Coronary artery (tissue), 2 donors: ENCODE measurements around the gene SAP25.
"Not testable (repeated sequence)": the region's sequence is repeated elsewhere in the genome, so short reads cannot be mapped to it uniquely, and the experiment has no call there.

Experiments used
- DNase-seq: peaks from one replicate; pipeline ENCODE4 v3.0.0-alpha.2; 2017; ENCODE audit warnings: low spot score
- H3K27ac ChIP-seq, 2 donors: fragments of 200-600 bp; sonication (generic); one replicate each; pipeline ENCODE4 v1.5.1; 2016 to 2019
- H3K4me3 ChIP-seq: fragments of 200-600 bp; sonication (generic); 2 replicates; pipeline ENCODE4 v1.5.1; 2016; ENCODE audit warnings: mild to moderate bottlenecking, moderate library complexity
- TF ChIP-seq, protein P1 (sequence below): fragments of 200-600 bp; sonication (generic); IDR thresholded peaks from one replicate; pipeline ENCODE4 v1.5.1; 2019; ENCODE audit warnings: antibody characterized with exemption

The SAP25 gene

DNA sequence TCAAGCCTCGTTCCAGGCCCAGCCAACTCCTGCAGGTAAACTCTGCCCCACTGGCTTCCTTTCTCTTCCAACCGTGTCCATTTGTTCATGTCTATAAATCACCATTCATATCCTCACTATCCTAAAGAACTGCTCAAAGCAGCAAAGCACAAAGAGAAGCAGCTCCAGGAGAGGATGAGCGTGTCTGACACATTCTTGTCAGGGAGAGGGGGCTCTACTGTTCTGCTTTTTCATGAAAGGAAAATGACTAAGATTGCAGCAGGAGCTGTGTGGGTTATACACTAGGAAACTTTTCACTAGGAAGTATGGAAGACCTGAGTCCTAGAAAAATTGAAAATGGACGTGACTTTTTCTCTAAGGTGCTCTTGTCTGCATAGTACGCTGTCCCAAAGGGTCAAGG is 18.0 kb downstream of the SAP25 start:
- Histone ChIP-seq H3K27ac (no peak overlapping the region), H3K4me3 (no peak overlapping the region)
- TF ChIP-seq, protein P1, sequence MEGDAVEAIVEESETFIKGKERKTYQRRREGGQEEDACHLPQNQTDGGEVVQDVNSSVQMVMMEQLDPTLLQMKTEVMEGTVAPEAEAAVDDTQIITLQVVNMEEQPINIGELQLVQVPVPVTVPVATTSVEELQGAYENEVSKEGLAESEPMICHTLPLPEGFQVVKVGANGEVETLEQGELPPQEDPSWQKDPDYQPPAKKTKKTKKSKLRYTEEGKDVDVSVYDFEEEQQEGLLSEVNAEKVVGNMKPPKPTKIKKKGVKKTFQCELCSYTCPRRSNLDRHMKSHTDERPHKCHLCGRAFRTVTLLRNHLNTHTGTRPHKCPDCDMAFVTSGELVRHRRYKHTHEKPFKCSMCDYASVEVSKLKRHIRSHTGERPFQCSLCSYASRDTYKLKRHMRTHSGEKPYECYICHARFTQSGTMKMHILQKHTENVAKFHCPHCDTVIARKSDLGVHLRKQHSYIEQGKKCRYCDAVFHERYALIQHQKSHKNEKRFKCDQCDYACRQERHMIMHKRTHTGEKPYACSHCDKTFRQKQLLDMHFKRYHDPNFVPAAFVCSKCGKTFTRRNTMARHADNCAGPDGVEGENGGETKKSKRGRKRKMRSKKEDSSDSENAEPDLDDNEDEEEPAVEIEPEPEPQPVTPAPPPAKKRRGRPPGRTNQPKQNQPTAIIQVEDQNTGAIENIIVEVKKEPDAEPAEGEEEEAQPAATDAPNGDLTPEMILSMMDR = no peak
- DNase-seq = no peak

DNA sequence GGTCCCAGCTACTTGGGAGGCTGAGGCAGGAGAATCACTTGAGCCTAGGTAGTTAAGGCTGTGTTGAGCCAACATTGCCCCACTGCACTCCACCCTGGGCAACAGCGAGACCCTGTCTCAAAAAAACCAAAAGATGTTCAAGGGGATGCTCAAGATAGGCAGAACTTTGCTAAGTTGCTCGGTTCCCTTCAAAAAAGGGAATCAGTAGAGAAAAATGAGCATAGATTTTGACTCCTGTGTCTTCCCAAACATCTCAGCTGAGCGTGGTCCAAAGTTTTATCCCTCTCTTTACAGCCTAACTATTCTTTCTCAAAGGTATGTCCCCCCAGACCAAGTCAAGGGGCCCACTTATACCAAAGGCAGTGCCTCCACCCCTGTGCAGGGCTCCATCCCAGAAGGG is 20.7 kb downstream of the SAP25 start:
- DNase-seq = no peak
- H3K27ac ChIP-seq = no peak overlapping the region
- TF ChIP-seq, protein P1 = no peak
- no peak overlapping the region for H3K4me3 ChIP-seq

DNA sequence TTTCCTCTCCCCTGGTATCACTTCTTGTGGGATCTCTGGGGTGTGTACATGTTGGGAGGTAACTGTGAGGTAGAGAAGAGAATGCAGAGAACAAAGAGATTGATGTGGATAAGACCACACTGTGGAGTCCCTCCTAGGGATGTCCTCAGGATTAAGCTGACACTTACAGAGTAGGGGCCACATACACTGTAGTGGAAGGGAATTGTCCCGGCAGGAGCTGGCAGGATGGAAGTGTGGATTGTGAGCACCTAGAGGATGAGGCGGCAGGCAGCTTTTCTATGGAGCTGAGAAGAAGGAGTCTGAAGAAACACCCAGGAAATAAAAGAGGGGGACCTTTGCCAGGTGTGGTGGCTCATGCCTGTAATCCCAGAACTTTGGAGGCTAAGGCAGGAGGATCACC is 21.2 kb downstream of the SAP25 start:
- DNase-seq = no peak
- TF ChIP-seq, protein P1 = no peak

DNA sequence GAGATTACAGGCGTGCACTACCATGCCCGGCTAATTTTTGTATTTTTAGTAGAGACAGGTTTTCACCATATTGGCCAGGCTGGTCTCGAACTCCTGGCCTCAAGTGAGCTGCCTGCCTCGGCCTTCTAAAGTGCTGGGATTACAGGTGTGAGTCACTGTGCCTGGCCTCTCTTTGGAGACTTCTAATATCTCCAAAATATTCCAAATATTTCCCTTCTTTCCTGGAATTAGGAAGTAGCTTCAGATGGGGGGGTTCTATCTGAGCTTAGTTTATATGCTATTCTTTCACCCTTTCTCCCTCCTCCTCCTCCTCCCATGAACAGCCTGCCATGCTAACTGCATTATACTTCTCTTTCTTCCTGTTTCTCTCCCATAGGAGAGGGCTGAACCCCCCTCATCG is 25.3 kb downstream of the SAP25 start:
- not testable (repeated sequence) for DNase-seq, H3K4me3 ChIP-seq
- peak overlapping the region; percentile 68 to 95 for H3K27ac ChIP-seq

More for the DNA sequence above, 21.2 kb downstream of the SAP25 start:
- no peak overlapping the region for H3K4me3 ChIP-seq
- no peak overlapping the region for H3K27ac ChIP-seq

DNA sequence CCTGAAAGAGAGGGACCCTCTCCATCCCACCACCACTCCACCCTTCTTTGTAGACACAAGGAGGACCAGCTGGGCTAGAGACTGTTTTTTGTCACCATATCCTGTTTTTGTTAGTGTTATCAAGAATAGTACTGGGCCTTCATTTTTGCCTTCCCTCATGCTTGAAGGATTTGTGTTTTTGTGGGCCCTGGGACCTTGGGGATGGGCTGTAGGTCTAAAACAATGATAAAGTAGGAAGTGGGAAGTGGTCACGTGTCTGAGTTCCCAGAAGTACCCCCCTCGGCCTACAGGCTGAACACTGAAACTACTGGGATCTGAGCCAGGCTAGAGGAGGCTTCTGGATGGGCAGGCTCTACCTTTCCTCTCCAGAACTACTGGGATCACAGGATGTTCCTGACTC is 25.8 kb downstream of the SAP25 start:
- Histone ChIP-seq H3K4me3 (no peak overlapping the region), H3K27ac (peak overlapping the region; percentile 68 to 95)
- DNase-seq = no peak
- TF ChIP-seq, protein P1 = no peak

DNA sequence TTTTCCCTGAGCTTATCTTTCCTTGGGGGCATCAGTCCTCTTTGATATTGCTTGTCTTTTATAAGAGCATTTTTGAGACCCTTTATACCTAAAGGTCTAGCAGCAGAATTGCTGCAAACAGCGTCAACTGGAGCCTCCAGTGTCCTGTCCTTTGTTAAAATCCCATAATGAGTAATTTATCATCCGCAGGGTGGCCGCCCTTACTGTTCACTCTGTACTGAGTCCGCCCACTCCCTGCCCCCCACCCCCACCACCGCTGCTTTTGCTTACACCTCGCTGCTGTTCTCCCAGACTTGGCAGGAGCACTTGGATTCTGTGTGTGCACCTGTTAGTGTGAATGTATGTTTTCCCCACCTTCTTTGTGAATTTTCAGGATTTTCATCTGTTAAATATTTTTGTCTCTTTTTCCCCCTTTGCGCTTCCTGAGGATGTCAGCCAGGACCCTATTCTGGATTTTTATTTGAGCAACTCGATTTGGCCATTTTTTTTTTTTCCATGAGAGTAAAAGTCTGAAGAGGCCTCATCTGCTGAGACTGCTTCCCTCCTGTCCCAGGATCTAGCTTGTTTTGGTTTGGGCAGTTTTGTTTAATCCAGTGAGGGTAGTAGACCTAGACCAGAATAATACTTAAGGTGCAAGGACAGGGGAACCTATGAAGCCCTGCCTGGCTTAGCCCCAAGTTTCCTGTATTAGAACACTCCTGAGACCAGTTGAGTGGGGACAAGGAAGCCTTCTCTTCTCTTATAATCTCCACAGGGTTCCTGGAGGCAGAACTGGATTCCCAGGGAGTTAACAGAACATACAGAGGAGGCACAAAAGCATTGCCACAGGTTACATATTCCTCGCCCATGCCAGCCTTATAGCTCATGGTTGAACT is 26.5 kb downstream of the SAP25 start:
- no peak overlapping the region for H3K4me3 ChIP-seq
- no peak for DNase-seq
- peak overlapping the region; percentile 68 to 95 for H3K27ac ChIP-seq
- TF ChIP-seq, protein P1 = no peak

DNA sequence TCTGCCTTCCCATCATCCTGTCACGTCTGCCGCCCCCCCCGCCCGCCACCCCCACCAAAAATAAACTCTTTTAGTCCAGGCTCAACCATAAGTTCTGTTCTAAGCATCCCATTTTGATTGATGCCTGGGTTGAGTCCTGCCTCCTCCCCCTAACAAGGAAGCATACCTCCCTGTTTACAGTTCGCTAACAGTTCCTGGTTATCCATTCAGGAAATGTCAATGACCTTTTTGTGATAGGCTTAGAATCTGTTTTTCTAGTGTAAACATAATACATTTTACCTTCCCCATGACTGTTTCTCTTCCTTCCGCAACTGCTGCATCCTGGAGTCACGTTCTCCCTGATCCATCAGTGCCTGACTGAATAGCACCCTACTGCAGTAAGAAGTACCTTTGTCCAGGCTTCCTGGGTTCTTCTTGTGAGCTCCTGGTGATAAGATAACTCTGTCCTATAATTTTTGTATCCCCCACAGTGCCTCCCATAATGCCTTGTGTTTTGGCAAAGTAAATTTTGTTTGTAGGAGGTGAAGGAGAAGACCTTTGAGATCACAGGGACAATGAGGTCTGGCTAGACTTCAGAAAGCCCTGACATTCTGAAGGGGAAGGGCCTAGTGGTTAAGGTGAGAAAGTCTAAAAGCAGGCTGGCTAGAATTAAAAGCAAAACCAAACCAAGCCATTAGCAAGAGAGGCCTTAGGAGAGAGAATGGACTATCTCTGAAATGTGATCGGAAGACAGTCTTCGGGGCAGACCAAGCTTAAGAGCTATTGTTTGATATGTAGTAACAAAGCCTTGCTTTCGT is 27.4 kb downstream of the SAP25 start:
- peak overlapping the region; percentile 68 to 95 for H3K27ac ChIP-seq
- no peak for DNase-seq
- H3K4me3 ChIP-seq = no peak overlapping the region
- TF ChIP-seq, protein P1 = no peak
